MM.1S (cell line): ENCODE measurements around the gene CYB5R2.

Experiments
- CTCF ChIP-seq: fragments of 300-600 bp; sonication (generic); IDR thresholded peaks from 2 replicates; pipeline ENCODE4 v1.5.1; 2016; ENCODE audit warnings: antibody characterized with exemption, low read length, mixed read lengths
- EZH2 ChIP-seq: fragments of 300-600 bp; sonication (generic); optimal IDR thresholded peaks from 2 replicates; pipeline ENCODE3; 2017; ENCODE audit warnings: low read depth, mild to moderate bottlenecking, antibody characterized with exemption, low read length, mixed read lengths
- EZH2phosphoT487 ChIP-seq: fragments of 300-600 bp; sonication (generic); IDR thresholded peaks from 2 replicates; pipeline ENCODE4 v1.6.1; 2018; ENCODE audit warnings: antibody characterized with exemption, low read length

GRCh38 chr11:7706377-7706776 is 33.1 kb upstream of the CYB5R2 start, which contains the start of gene OVCH2:
- TF ChIP-seq CTCF (no peak), EZH2 (no peak), EZH2phosphoT487 (no peak)
